Naive thymus-derived CD4-positive, alpha-beta T cell (primary cell): ENCODE data around the gene CRELD2. TPM values are rescaled to one million over a fixed set of nuclear protein-coding genes. Genes with fewer than 3 reads are reported as not detected.

Experiments
- ATAC-seq: fragments of 150-1000 bp; cut with Tn5 transposase; 2 replicates; pipeline ENCODE4 v1.10.0; 2021; ENCODE audit warnings: mild to moderate bottlenecking, moderate library complexity
- CTCF ChIA-PET: fragments of 350-600 bp; sonication (Branson Sonifier 250); formaldehyde crosslinking; loops from one replicate; lab custom pipeline; 2021; ENCODE audit warnings: antibody characterized with exemption; lab: Charles Lee
- POLR2A ChIA-PET: fragments of 350-600 bp; sonication (Branson Sonifier 250); formaldehyde crosslinking; loops from one replicate; lab custom pipeline; 2021; ENCODE audit warnings: antibody characterized with exemption, inconsistent platforms; lab: Charles Lee
- DNase-seq, 9 donors: peaks; one replicate each; pipeline versions ENCODE4 v3.0.0 to v3.0.0-alpha.2; 2020 to 2022; ENCODE audit warnings: mixed read lengths in 1 of 9
- H3K27ac ChIP-seq: one replicate; pipeline ENCODE4 v1.7.0; 2013; ENCODE audit warnings: mild to moderate bottlenecking, low read depth, low read length, moderate library complexity
- H3K27me3 ChIP-seq, 2 donors: one replicate each; pipeline ENCODE4 v1.7.0; 2013; ENCODE audit warnings: low read length in 2 of 2, mild to moderate bottlenecking in 2 of 2, moderate library complexity in 2 of 2; ENCODE audit not compliant: control insufficient read depth in 2 of 2, insufficient read depth in 2 of 2
- H3K36me3 ChIP-seq, 3 experiments: 1 replicate in 2 of 3; 2 replicates in 1 of 3; pipeline ENCODE4 v1.7.0; 2013; ENCODE audit warnings: low read length in 3 of 3, mild to moderate bottlenecking in 3 of 3, moderate library complexity in 1 of 3; ENCODE audit not compliant: insufficient read depth in 3 of 3, control insufficient read depth in 2 of 3
- H3K4me1 ChIP-seq, 2 donors: one replicate each; pipeline ENCODE4 v1.7.0; 2013; ENCODE audit warnings: low read length in 2 of 2, mild to moderate bottlenecking in 2 of 2, moderate library complexity in 1 of 2; ENCODE audit not compliant: control insufficient read depth in 2 of 2, insufficient read depth in 2 of 2
- H3K4me3 ChIP-seq: 2 replicates; pipeline ENCODE4 v1.7.0; 2013; ENCODE audit warnings: mild to moderate bottlenecking, low read length
- H3K9me3 ChIP-seq, 3 experiments: 1 replicate in 2 of 3; 2 replicates in 1 of 3; pipeline ENCODE4 v1.7.0; 2013; ENCODE audit warnings: low read length in 3 of 3; ENCODE audit not compliant: control insufficient read depth in 2 of 3
- H3K27ac Mint-ChIP-seq, 9 donors: one replicate each; pipeline ENCODE4 v1.8.0; 2020 to 2022; ENCODE audit warnings: mixed read lengths in 9 of 9, mild to moderate bottlenecking in 8 of 9, moderate library complexity in 5 of 9, inconsistent platforms in 2 of 9
- H3K27me3 Mint-ChIP-seq, 5 donors: one replicate each; pipeline ENCODE4 v1.8.0; 2021 to 2022; ENCODE audit warnings: mixed read lengths in 5 of 5, mild to moderate bottlenecking in 1 of 5
- H3K36me3 Mint-ChIP-seq, 5 donors: one replicate each; pipeline ENCODE4 v1.8.0; 2020 to 2022; ENCODE audit warnings: mixed read lengths in 5 of 5, mild to moderate bottlenecking in 3 of 5, inconsistent platforms in 1 of 5
- H3K4me1 Mint-ChIP-seq, 7 donors: one replicate each; pipeline ENCODE4 v1.8.0; 2020 to 2022; ENCODE audit warnings: mixed read lengths in 7 of 7, mild to moderate bottlenecking in 3 of 7, inconsistent platforms in 1 of 7
- H3K4me3 Mint-ChIP-seq, 10 donors: one replicate each; pipeline ENCODE4 v1.8.0; 2020 to 2022; ENCODE audit warnings: mild to moderate bottlenecking in 10 of 10, mixed read lengths in 10 of 10, moderate library complexity in 6 of 10, inconsistent platforms in 2 of 10
- H3K9me3 Mint-ChIP-seq, 11 donors: one replicate each; pipeline ENCODE4 v1.8.0; 2020 to 2022; ENCODE audit warnings: mixed read lengths in 11 of 11, mild to moderate bottlenecking in 4 of 11, inconsistent platforms in 1 of 11, moderate library complexity in 1 of 11
- intact Hi-C, 2 donors: fragments of 100-400 bp; cut with micrococcal nuclease; formaldehyde crosslinking; loops; one replicate each; pipeline ENCODE4 v1.15.1; 2023
- polyA plus RNA-seq, 2 donors: library from polyadenylated mRNA; unstranded; fragments of 300-500 nt; fragmentation: Illumina TruSeq; gene quantifications; one replicate each; pipeline ENCODE4 v1.2.3, GENCODE V29; 2021
- total RNA-seq, 6 experiments: library from RNA in 5 of 6; stranded (reverse) in 5 of 6; gene quantifications; 1 replicate in 5 of 6; 2 replicates in 1 of 6; pipeline ENCODE4 v1.2.3 and lab custom pipeline; 2021 to 2026

The CRELD2 gene
- total and polyA plus RNA-seq, 7 experiments from 2014 or later: 19.7 to 80.9 (median 30.7) TPM

- peak in 1 of 9 donors; percentile 27 for DNase-seq
- Histone ChIP-seq H3K36me3 (peaks cover 0 to under 1% (median 0%) of the 10 kb centered on the region in 3 experiments), H3K4me1 (peaks cover 10 to 19% of the 10 kb centered on the region in 2 donors), H3K27ac (no peak overlapping the region), H3K27me3 (no peaks in the 10 kb centered on the region), H3K9me3 (no peaks in the 10 kb centered on the region), H3K4me3 (no peak overlapping the region)
- intact Hi-C loops: loop anchor here (2.0 to 10.0 kb wide), 7 partner anchors 23 to 565 kb away; partner anchors contain the start of gene TYMP (in 1 of the 2)
- H3K4me3 Mint-ChIP-seq: peak overlapping the region in 8 of 10 donors; percentile 7 to 90 (median 84)
- peak; percentile 0 for ATAC-seq
- peak overlapping the region; percentile 83 to 96 (median 92) for H3K27ac Mint-ChIP-seq
- CTCF ChIA-PET: no interaction called here
- POLR2A ChIA-PET: interaction anchor here (1.2 to 2.9 kb wide), 3 partner anchors 8 to 40 kb away, joined by 3 to 33 read pairs (median 5); partner anchors contain the start of gene PIM3
- no peaks in the 10 kb centered on the region for H3K9me3 Mint-ChIP-seq
- peaks cover 7 to 33% (median 16%) of the 10 kb centered on the region in 7 donors for H3K4me1 Mint-ChIP-seq
- no peaks in the 10 kb centered on the region for H3K36me3 Mint-ChIP-seq
- no peaks in the 10 kb centered on the region for H3K27me3 Mint-ChIP-seq
Observed at GRCh38 chr22:49969751-49970527, 51.5 kb downstream of the CRELD2 start.

GRCh38 chr22:49970528-49971231, 52.2 kb downstream of the CRELD2 start:
- no peaks in the 10 kb centered on the region for H3K36me3 Mint-ChIP-seq
- ChIA-PET CTCF (no interaction called here), POLR2A (interaction anchor here (0.7 to 2.9 kb wide), 7 partner anchors 9 to 37 kb away, joined by 3 to 33 read pairs (median 3); partner anchors contain the start of gene PIM3)
- Histone ChIP-seq H3K4me1 (peaks cover 15 to 24% of the 10 kb centered on the region in 2 donors), H3K27ac (peak overlapping the region; percentile 30), H3K27me3 (no peaks in the 10 kb centered on the region), H3K4me3 (peak overlapping the region; percentile 53), H3K9me3 (no peaks in the 10 kb centered on the region), H3K36me3 (no peaks in the 10 kb centered on the region)
- DNase-seq: peak; percentile 73 to 96 (median 81)
- ATAC-seq: peak; percentile 87
- intact Hi-C loops: loop anchor here (2.0 to 10.0 kb wide), 5 partner anchors 22 to 106 kb away; no protein-coding TSS in a partner anchor
- H3K4me1 Mint-ChIP-seq: peaks cover 12 to 38% (median 21%) of the 10 kb centered on the region in 7 donors
- no peaks in the 10 kb centered on the region for H3K27me3 Mint-ChIP-seq
- H3K9me3 Mint-ChIP-seq: peaks cover 0 to 2% (median 0%) of the 10 kb centered on the region in 11 donors
- peak overlapping the region; percentile 81 to 90 (median 84) for H3K4me3 Mint-ChIP-seq
- H3K27ac Mint-ChIP-seq: peak overlapping the region; percentile 83 to 96 (median 92)

- no peaks in the 10 kb centered on the region for H3K27me3 ChIP-seq
- ATAC-seq: peak; percentile 37
- H3K9me3 Mint-ChIP-seq: peaks cover 0 to 2% (median 0%) of the 10 kb centered on the region in 11 donors
- no peaks in the 10 kb centered on the region for H3K36me3 ChIP-seq
- no peaks in the 10 kb centered on the region for H3K27me3 Mint-ChIP-seq
- H3K36me3 Mint-ChIP-seq: no peaks in the 10 kb centered on the region
- peak overlapping the region; percentile 53 for H3K4me3 ChIP-seq
- peak overlapping the region; percentile 81 to 90 (median 84) for H3K4me3 Mint-ChIP-seq
- ChIA-PET CTCF (no interaction called here), POLR2A (interaction anchor here (0.8 to 2.9 kb wide), 6 partner anchors 10 to 38 kb away, joined by 3 to 33 read pairs (median 4); partner anchors contain the start of gene PIM3)
- peak overlapping the region in 8 of 9 donors; percentile 83 to 96 (median 92) for H3K27ac Mint-ChIP-seq
- H3K4me1 ChIP-seq: peaks cover 16 to 26% of the 10 kb centered on the region in 2 donors
- DNase-seq: peak in 2 of 9 donors; percentile 9 to 74
- H3K9me3 ChIP-seq: no peaks in the 10 kb centered on the region
- peak overlapping the region; percentile 30 for H3K27ac ChIP-seq
- H3K4me1 Mint-ChIP-seq: peaks cover 18 to 36% (median 27%) of the 10 kb centered on the region in 7 donors
- intact Hi-C loops: loop anchor here (2.0 to 10.0 kb wide), 5 partner anchors 21 to 107 kb away; no protein-coding TSS in a partner anchor
Observed at GRCh38 chr22:49971232-49972162, 53.1 kb downstream of the CRELD2 start.

- peak in 3 of 9 donors; percentile 7 to 32 (median 19) for DNase-seq
- ATAC-seq: no peak
- H3K27me3 ChIP-seq: no peaks in the 10 kb centered on the region
- ChIA-PET POLR2A (interaction anchor here (1.8 to 2.9 kb wide), 3 partner anchors 11 to 36 kb away, joined by 5 to 33 read pairs (median 11); partner anchors contain the start of gene PIM3), CTCF (no interaction called here)
- no peaks in the 10 kb centered on the region for H3K36me3 ChIP-seq
- H3K9me3 ChIP-seq: no peaks in the 10 kb centered on the region
- peaks cover 16 to 28% of the 10 kb centered on the region in 2 donors for H3K4me1 ChIP-seq
- no peak overlapping the region for H3K4me3 ChIP-seq
- Mint-ChIP-seq H3K27me3 (no peaks in the 10 kb centered on the region), H3K9me3 (peaks cover 0 to 2% (median 0%) of the 10 kb centered on the region in 11 donors), H3K4me3 (no peak overlapping the region), H3K27ac (no peak overlapping the region), H3K36me3 (no peaks in the 10 kb centered on the region), H3K4me1 (peaks cover 22 to 38% (median 28%) of the 10 kb centered on the region in 7 donors)
- H3K27ac ChIP-seq: no peak overlapping the region
- intact Hi-C loops: loop anchor here (10.0 kb wide), 2 partner anchors 62 to 108 kb away; no protein-coding TSS in a partner anchor
Observed at GRCh38 chr22:49972163-49973017, 54.0 kb downstream of the CRELD2 start.

GRCh38 chr22:49973018-49973961, 54.9 kb downstream of the CRELD2 start:
- Mint-ChIP-seq H3K36me3 (no peaks in the 10 kb centered on the region), H3K4me3 (no peak overlapping the region), H3K27ac (no peak overlapping the region), H3K9me3 (peaks cover 0 to 2% (median 0%) of the 10 kb centered on the region in 11 donors), H3K27me3 (no peaks in the 10 kb centered on the region), H3K4me1 (peaks cover 22 to 31% (median 24%) of the 10 kb centered on the region in 7 donors)
- no peak overlapping the region for H3K27ac ChIP-seq
- DNase-seq (peak in 1 of 9 donors; percentile 7), ATAC-seq (no peak)
- no peaks in the 10 kb centered on the region for H3K36me3 ChIP-seq
- H3K4me1 ChIP-seq: peaks cover 16 to 28% of the 10 kb centered on the region in 2 donors
- no peaks in the 10 kb centered on the region for H3K9me3 ChIP-seq
- ChIA-PET CTCF (no interaction called here), POLR2A (no interaction called here)
- no peak overlapping the region for H3K4me3 ChIP-seq
- intact Hi-C loops: loop anchor here (10.0 kb wide), 2 partner anchors 62 to 108 kb away; no protein-coding TSS in a partner anchor
- H3K27me3 ChIP-seq: no peaks in the 10 kb centered on the region
